K562 treated with DMSO at 1 percent for 4 hours (cell line): ENCODE measurements around the gene LIG3. TPM values are rescaled to one million over a fixed set of nuclear protein-coding genes. Genes with fewer than 3 reads are reported as not detected.

ENCODE experiments used
- total RNA-seq: library from RNA; unstranded; fragments of 300-600 nt; gene quantifications from 2 replicates; pipeline ENCODE4 v1.2.3, GENCODE V29; 2022; ENCODE audit not compliant: insufficient read depth

LIG3 gene
- 11.0 and 17.8 TPM in 2 replicates for total RNA-seq

GRCh38 chr17:34980353-34980680 lies at the start of gene LIG3:
Gene LIG3, plus strand, starts transcription at chr17:34980512. Its CDS starts 2,494 bp downstream, at chr17:34983006.

GRCh38 chr17:34961093-34961911 lies 19.0 kb upstream of the LIG3 start, which contains the start of the genes CCT6B and ZNF830:
Gene CCT6B, minus strand, starts transcription at chr17:34961460. Its CDS starts 67 bp downstream, at chr17:34961393.
Gene ZNF830, plus strand, starts transcription at chr17:34961540. Its CDS starts 27 bp downstream, at chr17:34961567.

Other genes starting within 250 kb of the LIG3 start
- gene CCT6B, start 19.1 kb upstream of the LIG3 start, total RNA-seq: 0.53 and 0.84 TPM in 2 replicates
- gene ZNF830, start 19.0 kb upstream of the LIG3 start, total RNA-seq: 6.2 and 12.9 TPM in 2 replicates
- 4.0 and 9.1 TPM in 2 replicates for gene RFFL, start 83.2 kb downstream of the LIG3 start, total RNA-seq
- 6.7 and 14.7 TPM in 2 replicates for gene RAD51D, start 139.3 kb downstream of the LIG3 start, total RNA-seq
- not detected in 2 replicates for gene FNDC8, start 141.1 kb downstream of the LIG3 start, total RNA-seq
- 17.1 and 17.7 TPM in 2 replicates for gene NLE1, start 161.8 kb downstream of the LIG3 start, total RNA-seq
- gene UNC45B, start 167.3 kb downstream of the LIG3 start, total RNA-seq: not detected in 2 replicates
- gene SLC35G3, start 213.9 kb downstream of the LIG3 start, total RNA-seq: not detected in 2 replicates